HEK293 (cell line): Measurements from ENCODE around the gene MYBBP1A.

Source experiments
- CTCF ChIA-PET: fragments of 350-600 bp; formaldehyde crosslinking; extraction: SDS; loops from one replicate; lab custom pipeline; 2021; ENCODE audit warnings: antibody characterized with exemption; lab: Yijun Ruan, JAX
- POLR2A ChIA-PET: fragments of 300-600 bp; formaldehyde crosslinking; extraction: SDS; loops from one replicate; lab custom pipeline; 2020; ENCODE audit warnings: antibody characterized with exemption, inconsistent platforms; lab: Yijun Ruan, JAX
- H3K27ac ChIP-seq: fragments of 200-500 bp; sonication (Bioruptor generic); 2 replicates; pipeline ENCODE4 v1.5.1; 2014; ENCODE audit warnings: low read depth, low read length, control low read depth, inconsistent platforms; ENCODE audit errors: extremely low read depth
- H3K36me3 ChIP-seq, 2 experiments: fragments of 200-500 bp in 1 of 2; sonication (Bioruptor generic) in 1 of 2; 1 replicate in 1 of 2; 2 replicates in 1 of 2; pipeline ENCODE4 v1.5.1; 2014 to 2017; ENCODE audit warnings: inconsistent platforms in 2 of 2, low read length in 2 of 2; ENCODE audit not compliant: control insufficient read depth in 2 of 2, insufficient read depth in 1 of 2
- H3K4me1 ChIP-seq: fragments of 200-500 bp; sonication (Bioruptor generic); 2 replicates; pipeline ENCODE4 v1.5.1; 2014; ENCODE audit warnings: mild to moderate bottlenecking, low read length, inconsistent platforms; ENCODE audit not compliant: control insufficient read depth, insufficient read depth
- H3K4me3 ChIP-seq: 2 replicates; pipeline ENCODE4 v1.5.1; 2011; ENCODE audit warnings: low read depth, mild to moderate bottlenecking, control low read depth, low read length, moderate library complexity
- H3K9me3 ChIP-seq: fragments of 200-500 bp; sonication (Bioruptor generic); 2 replicates; pipeline ENCODE4 v1.5.1; 2014; ENCODE audit warnings: low read depth, low read length, inconsistent platforms; ENCODE audit not compliant: control insufficient read depth, insufficient read depth
- GLIS2 ChIP-seq: fragments of 450-650 bp; formaldehyde crosslinking; IDR thresholded peaks from 2 replicates; pipeline ENCODE4 v1.5.1; 2016; ENCODE audit warnings: missing biosample characterization, missing genetic modification characterization
- KLF16 ChIP-seq: fragments of 450-650 bp; formaldehyde crosslinking; IDR thresholded peaks from 2 replicates; pipeline ENCODE4 v1.5.1; 2017; ENCODE audit warnings: missing biosample characterization, missing genetic modification characterization
- KLF9 ChIP-seq: fragments of 450-650 bp; formaldehyde crosslinking; IDR thresholded peaks from 2 replicates; pipeline ENCODE4 v1.5.1; 2016; ENCODE audit warnings: missing biosample characterization, missing genetic modification characterization, low read depth
- ZBTB48 ChIP-seq: fragments of 450-650 bp; formaldehyde crosslinking; IDR thresholded peaks from 2 replicates; pipeline ENCODE4 v1.5.1; 2016; ENCODE audit warnings: missing biosample characterization, missing genetic modification characterization
- ZIC2 ChIP-seq: fragments of 450-650 bp; formaldehyde crosslinking; IDR thresholded peaks from 2 replicates; pipeline ENCODE4 v1.5.1; 2016; ENCODE audit warnings: missing biosample characterization, missing genetic modification characterization
- ZNF157 ChIP-seq: fragments of 450-650 bp; formaldehyde crosslinking; IDR thresholded peaks from 2 replicates; pipeline ENCODE4 v1.5.1; 2016; ENCODE audit warnings: missing biosample characterization, missing genetic modification characterization
- ZNF311 ChIP-seq: fragments of 450-650 bp; formaldehyde crosslinking; IDR thresholded peaks from 2 replicates; pipeline ENCODE4 v1.5.1; 2017; ENCODE audit warnings: missing biosample characterization, missing genetic modification characterization, borderline replicate concordance
- ZNF404 ChIP-seq: fragments of 450-650 bp; formaldehyde crosslinking; IDR thresholded peaks from 2 replicates; pipeline ENCODE4 v1.5.1; 2017; ENCODE audit warnings: missing biosample characterization, missing genetic modification characterization
- ZNF423 ChIP-seq: fragments of 450-650 bp; formaldehyde crosslinking; IDR thresholded peaks from 2 replicates; pipeline ENCODE4 v1.5.1; 2016; ENCODE audit warnings: missing biosample characterization, missing genetic modification characterization
- ZNF501 ChIP-seq: fragments of 450-650 bp; formaldehyde crosslinking; IDR thresholded peaks from 2 replicates; pipeline ENCODE4 v1.5.1; 2016; ENCODE audit warnings: missing biosample characterization, missing genetic modification characterization
- ZNF560 ChIP-seq: fragments of 450-650 bp; formaldehyde crosslinking; IDR thresholded peaks from 2 replicates; pipeline ENCODE4 v1.5.1; 2017; ENCODE audit warnings: missing biosample characterization, missing genetic modification characterization, borderline replicate concordance
- ZNF660 ChIP-seq: fragments of 450-650 bp; IDR thresholded peaks from 2 replicates; pipeline ENCODE4 v1.5.1; 2018; ENCODE audit warnings: missing biosample characterization, mild to moderate bottlenecking, missing genetic modification characterization
- ZNF707 ChIP-seq: fragments of 450-650 bp; formaldehyde crosslinking; IDR thresholded peaks from 2 replicates; pipeline ENCODE4 v1.5.1; 2016; ENCODE audit warnings: missing biosample characterization, missing genetic modification characterization
- TF ChIP-seq, protein P1 (sequence below): fragments of 450-650 bp; formaldehyde crosslinking; IDR thresholded peaks from 2 replicates; pipeline ENCODE4 v1.5.1; 2016; ENCODE audit warnings: missing biosample characterization, missing genetic modification characterization
- TF ChIP-seq, protein P2 (sequence below): fragments of 450-650 bp; formaldehyde crosslinking; IDR thresholded peaks from 2 replicates; pipeline ENCODE4 v1.5.1; 2016; ENCODE audit warnings: missing biosample characterization, missing genetic modification characterization
- TF ChIP-seq, protein P3 (sequence below): fragments of 450-650 bp; formaldehyde crosslinking; IDR thresholded peaks from 2 replicates; pipeline ENCODE4 v1.5.1; 2016; ENCODE audit warnings: missing biosample characterization, missing genetic modification characterization
- TF ChIP-seq, protein P4 (sequence below): fragments of 450-650 bp; formaldehyde crosslinking; IDR thresholded peaks from 2 replicates; pipeline ENCODE4 v1.5.1; 2017; ENCODE audit warnings: missing biosample characterization, missing genetic modification characterization

MYBBP1A gene

DNA sequence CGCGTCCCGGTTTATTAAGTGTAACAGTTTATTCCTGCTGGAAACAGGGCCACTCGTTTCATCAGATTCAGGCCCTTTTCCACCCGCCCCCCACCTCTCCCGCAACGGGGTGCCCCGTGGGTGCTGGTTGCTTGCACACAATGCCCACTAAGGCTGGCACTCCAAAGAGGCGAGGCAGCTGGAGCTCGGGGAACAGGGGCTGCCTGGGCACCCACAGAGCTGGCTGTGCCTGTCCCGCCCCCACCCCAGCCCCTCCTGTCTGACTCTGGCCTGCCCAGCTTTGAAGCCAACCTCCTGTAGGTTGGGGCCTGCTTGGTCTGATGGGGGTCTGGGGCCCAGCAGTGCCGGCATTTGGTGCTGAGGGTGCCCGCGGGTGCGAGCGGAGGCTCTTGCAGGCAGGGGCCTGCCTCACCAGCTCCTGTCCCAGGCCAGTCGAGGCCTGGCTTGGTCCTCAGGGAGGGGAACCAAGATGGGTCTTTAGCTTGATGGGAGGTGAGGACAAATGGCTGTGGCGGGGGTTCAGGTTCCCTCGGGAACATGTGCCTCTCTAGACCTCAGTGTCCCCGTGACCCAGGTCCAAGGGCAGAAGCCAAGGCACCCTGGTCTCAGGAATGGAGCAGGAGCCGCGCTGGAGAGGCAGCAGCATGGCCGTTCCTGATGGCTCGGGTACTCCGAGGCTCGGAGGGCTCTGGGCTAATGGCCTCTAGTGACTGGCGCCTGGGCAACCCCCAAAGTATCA, 20.1 kb downstream of the MYBBP1A start:
- CTCF ChIA-PET = interaction anchor here (0.6 kb wide), 1 partner anchor 18 kb away, joined by 3 read pairs; no protein-coding TSS in a partner anchor
- POLR2A ChIA-PET = interaction anchor here (0.7 to 2.6 kb wide), 4 partner anchors 8 to 67 kb away, joined by 5 to 11 read pairs (median 7); partner anchors contain the start of gene MYBBP1A
- no peak overlapping the region for H3K27ac ChIP-seq
- peaks cover 0 to 32% of the 10 kb centered on the region in 2 experiments; a peak in 2 of 3 replicates for H3K36me3 ChIP-seq
- no peaks in the 10 kb centered on the region for H3K4me1 ChIP-seq
- H3K4me3 ChIP-seq = no peak overlapping the region
- TF ChIP-seq, protein P1, sequence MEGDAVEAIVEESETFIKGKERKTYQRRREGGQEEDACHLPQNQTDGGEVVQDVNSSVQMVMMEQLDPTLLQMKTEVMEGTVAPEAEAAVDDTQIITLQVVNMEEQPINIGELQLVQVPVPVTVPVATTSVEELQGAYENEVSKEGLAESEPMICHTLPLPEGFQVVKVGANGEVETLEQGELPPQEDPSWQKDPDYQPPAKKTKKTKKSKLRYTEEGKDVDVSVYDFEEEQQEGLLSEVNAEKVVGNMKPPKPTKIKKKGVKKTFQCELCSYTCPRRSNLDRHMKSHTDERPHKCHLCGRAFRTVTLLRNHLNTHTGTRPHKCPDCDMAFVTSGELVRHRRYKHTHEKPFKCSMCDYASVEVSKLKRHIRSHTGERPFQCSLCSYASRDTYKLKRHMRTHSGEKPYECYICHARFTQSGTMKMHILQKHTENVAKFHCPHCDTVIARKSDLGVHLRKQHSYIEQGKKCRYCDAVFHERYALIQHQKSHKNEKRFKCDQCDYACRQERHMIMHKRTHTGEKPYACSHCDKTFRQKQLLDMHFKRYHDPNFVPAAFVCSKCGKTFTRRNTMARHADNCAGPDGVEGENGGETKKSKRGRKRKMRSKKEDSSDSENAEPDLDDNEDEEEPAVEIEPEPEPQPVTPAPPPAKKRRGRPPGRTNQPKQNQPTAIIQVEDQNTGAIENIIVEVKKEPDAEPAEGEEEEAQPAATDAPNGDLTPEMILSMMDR (tag by site-specific recombination) = no peak
- TF ChIP-seq KLF9 (no peak), ZNF157 (tag by site-specific recombination) (no peak), GLIS2 (tag by site-specific recombination) (peak; percentile 7), ZNF404 (tag by site-specific recombination) (no peak)
- TF ChIP-seq, protein P2, sequence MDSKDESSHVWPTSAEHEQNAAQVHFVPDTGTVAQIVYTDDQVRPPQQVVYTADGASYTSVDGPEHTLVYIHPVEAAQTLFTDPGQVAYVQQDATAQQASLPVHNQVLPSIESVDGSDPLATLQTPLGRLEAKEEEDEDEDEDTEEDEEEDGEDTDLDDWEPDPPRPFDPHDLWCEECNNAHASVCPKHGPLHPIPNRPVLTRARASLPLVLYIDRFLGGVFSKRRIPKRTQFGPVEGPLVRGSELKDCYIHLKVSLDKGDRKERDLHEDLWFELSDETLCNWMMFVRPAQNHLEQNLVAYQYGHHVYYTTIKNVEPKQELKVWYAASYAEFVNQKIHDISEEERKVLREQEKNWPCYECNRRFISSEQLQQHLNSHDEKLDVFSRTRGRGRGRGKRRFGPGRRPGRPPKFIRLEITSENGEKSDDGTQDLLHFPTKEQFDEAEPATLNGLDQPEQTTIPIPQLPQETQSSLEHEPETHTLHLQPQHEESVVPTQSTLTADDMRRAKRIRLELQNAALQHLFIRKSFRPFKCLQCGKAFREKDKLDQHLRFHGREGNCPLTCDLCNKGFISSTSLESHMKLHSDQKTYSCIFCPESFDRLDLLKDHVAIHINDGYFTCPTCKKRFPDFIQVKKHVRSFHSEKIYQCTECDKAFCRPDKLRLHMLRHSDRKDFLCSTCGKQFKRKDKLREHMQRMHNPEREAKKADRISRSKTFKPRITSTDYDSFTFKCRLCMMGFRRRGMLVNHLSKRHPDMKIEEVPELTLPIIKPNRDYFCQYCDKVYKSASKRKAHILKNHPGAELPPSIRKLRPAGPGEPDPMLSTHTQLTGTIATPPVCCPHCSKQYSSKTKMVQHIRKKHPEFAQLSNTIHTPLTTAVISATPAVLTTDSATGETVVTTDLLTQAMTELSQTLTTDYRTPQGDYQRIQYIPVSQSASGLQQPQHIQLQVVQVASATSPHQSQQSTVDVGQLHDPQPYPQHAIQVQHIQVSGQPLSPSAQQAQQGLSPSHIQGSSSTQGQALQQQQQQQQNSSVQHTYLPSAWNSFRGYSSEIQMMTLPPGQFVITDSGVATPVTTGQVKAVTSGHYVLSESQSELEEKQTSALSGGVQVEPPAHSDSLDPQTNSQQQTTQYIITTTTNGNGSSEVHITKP (tag by site-specific recombination) = no peak
- no peaks in the 10 kb centered on the region for H3K9me3 ChIP-seq

DNA sequence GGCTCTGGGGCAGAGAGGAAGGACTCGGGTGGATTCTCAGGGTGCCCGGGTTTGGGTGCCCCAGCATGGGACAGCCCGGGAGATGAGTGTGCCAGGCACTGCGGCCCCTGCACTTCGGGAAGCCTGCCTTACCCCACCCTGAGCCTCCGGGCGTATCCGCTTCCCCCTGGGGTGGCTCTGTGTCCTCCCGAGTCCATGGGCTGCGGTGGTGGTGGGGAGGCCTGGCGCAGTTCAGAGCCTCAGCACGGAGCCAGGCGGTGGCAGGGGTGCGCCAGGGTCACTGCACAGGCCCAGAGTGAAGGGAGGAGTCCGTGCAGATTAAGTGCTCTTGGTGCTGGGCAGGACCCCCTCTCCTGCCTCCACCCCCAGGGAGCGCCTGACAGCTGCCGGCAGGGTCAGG, 20.7 kb downstream of the MYBBP1A start:
- no peak overlapping the region for H3K27ac ChIP-seq
- CTCF ChIA-PET = no interaction called here
- no peaks in the 10 kb centered on the region for H3K4me1 ChIP-seq
- no peak overlapping the region for H3K4me3 ChIP-seq
- H3K36me3 ChIP-seq = peaks cover 0 to 26% of the 10 kb centered on the region in 2 experiments; a peak in 1 of 3 replicates
- POLR2A ChIA-PET = interaction anchor here (1.0 to 2.6 kb wide), 3 partner anchors 9 to 113 kb away, joined by 4 to 11 read pairs (median 5); partner anchors contain the start of gene MYBBP1A
- no peaks in the 10 kb centered on the region for H3K9me3 ChIP-seq
- TF ChIP-seq ZNF560 (tag by site-specific recombination) (no peak), GLIS2 (tag by site-specific recombination) (peak; percentile 13; the same call in 1 of the 2 replicates), ZNF423 (tag by site-specific recombination) (peak; percentile 11; the same call in 1 of the 2 replicates), ZBTB48 (tag by site-specific recombination) (peak; percentile 4; the same call in 1 of the 2 replicates), KLF16 (tag by site-specific recombination) (0 out of 2 replicates have a peak, but pooled peaks have one; percentile 14), ZIC2 (tag by site-specific recombination) (0 out of 2 replicates have a peak, but pooled peaks have one; percentile 49), ZNF501 (tag by site-specific recombination) (no peak), ZNF707 (tag by site-specific recombination) (no peak), ZNF311 (no peak), ZNF660 (tag by site-specific recombination) (no peak)
- TF ChIP-seq, protein P3, sequence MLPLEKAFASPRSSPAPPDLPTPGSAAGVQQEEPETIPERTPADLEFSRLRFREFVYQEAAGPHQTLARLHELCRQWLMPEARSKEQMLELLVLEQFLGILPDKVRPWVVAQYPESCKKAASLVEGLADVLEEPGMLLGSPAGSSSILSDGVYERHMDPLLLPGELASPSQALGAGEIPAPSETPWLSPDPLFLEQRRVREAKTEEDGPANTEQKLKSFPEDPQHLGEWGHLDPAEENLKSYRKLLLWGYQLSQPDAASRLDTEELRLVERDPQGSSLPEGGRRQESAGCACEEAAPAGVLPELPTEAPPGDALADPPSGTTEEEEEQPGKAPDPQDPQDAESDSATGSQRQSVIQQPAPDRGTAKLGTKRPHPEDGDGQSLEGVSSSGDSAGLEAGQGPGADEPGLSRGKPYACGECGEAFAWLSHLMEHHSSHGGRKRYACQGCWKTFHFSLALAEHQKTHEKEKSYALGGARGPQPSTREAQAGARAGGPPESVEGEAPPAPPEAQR = no peak
- TF ChIP-seq, protein P4, sequence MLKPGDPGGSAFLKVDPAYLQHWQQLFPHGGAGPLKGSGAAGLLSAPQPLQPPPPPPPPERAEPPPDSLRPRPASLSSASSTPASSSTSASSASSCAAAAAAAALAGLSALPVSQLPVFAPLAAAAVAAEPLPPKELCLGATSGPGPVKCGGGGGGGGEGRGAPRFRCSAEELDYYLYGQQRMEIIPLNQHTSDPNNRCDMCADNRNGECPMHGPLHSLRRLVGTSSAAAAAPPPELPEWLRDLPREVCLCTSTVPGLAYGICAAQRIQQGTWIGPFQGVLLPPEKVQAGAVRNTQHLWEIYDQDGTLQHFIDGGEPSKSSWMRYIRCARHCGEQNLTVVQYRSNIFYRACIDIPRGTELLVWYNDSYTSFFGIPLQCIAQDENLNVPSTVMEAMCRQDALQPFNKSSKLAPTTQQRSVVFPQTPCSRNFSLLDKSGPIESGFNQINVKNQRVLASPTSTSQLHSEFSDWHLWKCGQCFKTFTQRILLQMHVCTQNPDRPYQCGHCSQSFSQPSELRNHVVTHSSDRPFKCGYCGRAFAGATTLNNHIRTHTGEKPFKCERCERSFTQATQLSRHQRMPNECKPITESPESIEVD (tag by site-specific recombination) = no peak
